Activated naive CD8-positive, alpha-beta T cell treated with anti-CD3 and anti-CD28 coated beads for 36 hours (primary cell): ENCODE results near the gene RNF4. TPM values are rescaled to one million over a fixed set of nuclear protein-coding genes. Genes with fewer than 3 reads are reported as not detected.
A peak's percentile ranks its signal among the peaks of the same experiment; 100 is the strongest.
"Not testable (repeated sequence)": the region's sequence is repeated elsewhere in the genome, so short reads cannot be mapped to it uniquely, and the experiment has no call there.

Source experiments
- DNase-seq: peaks from one replicate; pipeline ENCODE4 v3.0.0; 2021
- H3K27ac Mint-ChIP-seq: one replicate; pipeline ENCODE4 v1.8.0; 2022; ENCODE audit warnings: mild to moderate bottlenecking, moderate library complexity, mixed read lengths
- H3K27me3 Mint-ChIP-seq: one replicate; pipeline ENCODE4 v1.8.0; 2022; ENCODE audit warnings: mild to moderate bottlenecking, mixed read lengths
- H3K36me3 Mint-ChIP-seq: one replicate; pipeline ENCODE4 v1.8.0; 2021; ENCODE audit warnings: mild to moderate bottlenecking, mixed read lengths
- H3K4me1 Mint-ChIP-seq: one replicate; pipeline ENCODE4 v1.8.0; 2021; ENCODE audit warnings: mixed read lengths
- H3K4me3 Mint-ChIP-seq: one replicate; pipeline ENCODE4 v1.8.0; 2022; ENCODE audit warnings: mild to moderate bottlenecking, moderate library complexity, mixed read lengths
- H3K9me3 Mint-ChIP-seq: one replicate; pipeline ENCODE4 v1.8.0; 2022; ENCODE audit warnings: mixed read lengths
- total RNA-seq, 2 experiments: library from RNA; stranded (reverse); gene quantifications; one replicate each; pipeline ENCODE4 v1.2.3, GENCODE V29; 2021

The RNF4 gene
- total RNA-seq, 2 experiments from 2014 or later = 93.3 to 94.5 TPM

GRCh38 chr4:2511645-2512131, 42.8 kb downstream of the RNF4 start:
- no peaks in the 10 kb centered on the region for H3K27me3 Mint-ChIP-seq
- no peak overlapping the region for H3K27ac Mint-ChIP-seq
- H3K4me3 Mint-ChIP-seq = no peak overlapping the region
- peaks cover 9% of the 10 kb centered on the region for H3K4me1 Mint-ChIP-seq
- DNase-seq = no peak
- H3K36me3 Mint-ChIP-seq = peaks cover 10% of the 10 kb centered on the region
- H3K9me3 Mint-ChIP-seq = no peaks in the 10 kb centered on the region

GRCh38 chr4:2512396-2513135, 43.7 kb downstream of the RNF4 start:
- H3K27ac Mint-ChIP-seq = peak overlapping the region; percentile 46
- peaks cover 9% of the 10 kb centered on the region for H3K36me3 Mint-ChIP-seq
- H3K9me3 Mint-ChIP-seq = no peaks in the 10 kb centered on the region
- no peak overlapping the region for H3K4me3 Mint-ChIP-seq
- H3K4me1 Mint-ChIP-seq = peaks cover 9% of the 10 kb centered on the region
- H3K27me3 Mint-ChIP-seq = no peaks in the 10 kb centered on the region
- DNase-seq = no peak

GRCh38 chr4:2514193-2514592, 45.3 kb downstream of the RNF4 start:
- H3K27me3 Mint-ChIP-seq, H3K9me3 Mint-ChIP-seq, H3K4me3 Mint-ChIP-seq, H3K27ac Mint-ChIP-seq, DNase-seq, H3K4me1 Mint-ChIP-seq: not testable (repeated sequence)
- H3K36me3 Mint-ChIP-seq = peaks cover 13% of the 10 kb centered on the region

DNA sequence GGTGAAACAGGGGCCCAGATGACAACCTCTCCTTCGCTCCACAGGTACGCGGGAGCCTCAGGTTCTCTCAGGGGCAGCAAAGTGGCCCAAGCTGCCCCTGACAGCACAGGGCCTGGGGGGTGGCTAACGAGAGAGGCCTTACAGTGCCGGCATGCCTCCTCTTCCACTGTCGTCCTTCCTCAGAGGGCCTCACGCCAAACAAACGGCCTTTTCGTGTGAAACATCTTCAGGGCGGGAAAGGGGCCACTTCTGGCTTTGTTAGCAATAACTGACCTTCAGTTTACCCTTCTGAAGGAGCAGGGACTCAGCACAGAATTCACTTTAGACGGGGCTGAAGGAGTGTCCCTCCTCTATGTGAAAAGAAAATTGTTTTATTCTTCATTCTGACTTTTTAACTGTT, 46.0 kb downstream of the RNF4 start:
- H3K4me1 Mint-ChIP-seq, H3K9me3 Mint-ChIP-seq, H3K27ac Mint-ChIP-seq, H3K4me3 Mint-ChIP-seq, H3K27me3 Mint-ChIP-seq, DNase-seq: not testable (repeated sequence)
- H3K36me3 Mint-ChIP-seq = peaks cover 15% of the 10 kb centered on the region

DNA sequence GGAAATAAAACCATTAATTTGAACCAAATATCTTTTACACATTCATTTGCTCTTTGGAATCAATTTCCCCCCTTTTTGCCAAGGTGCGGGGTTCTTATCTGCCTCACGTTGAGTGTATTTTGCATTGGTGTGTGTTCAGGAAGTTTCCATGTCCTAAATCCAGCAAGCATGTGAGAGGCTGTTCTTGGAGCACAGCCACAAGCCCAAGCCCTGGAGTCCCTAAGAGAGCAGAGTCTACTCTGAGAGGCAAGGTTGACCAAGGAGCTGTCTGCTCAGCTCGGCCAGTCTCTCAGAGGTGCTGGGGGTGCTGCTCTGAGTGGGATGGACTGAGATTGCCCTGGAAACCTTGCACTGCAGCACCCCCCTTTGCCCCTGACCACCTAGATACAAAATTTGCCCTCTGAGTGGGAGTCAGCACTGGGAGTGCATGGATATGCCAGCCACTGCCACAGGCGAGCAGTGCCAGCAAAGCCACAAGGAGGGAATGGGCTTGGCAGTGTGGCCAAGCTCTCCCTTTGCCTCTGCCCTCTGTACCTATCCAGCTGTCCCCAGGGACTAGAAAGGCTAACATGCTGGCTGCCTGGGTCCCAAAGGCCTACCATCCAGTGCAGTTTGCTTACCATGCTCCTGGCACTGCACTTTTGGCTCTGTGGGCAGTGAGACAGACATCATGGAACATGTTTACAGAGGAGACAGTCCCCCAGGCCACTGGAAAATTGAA, 47.1 kb downstream of the RNF4 start:
- DNase-seq = no peak
- Mint-ChIP-seq H3K4me3 (no peak overlapping the region), H3K27ac (peak overlapping the region; percentile 51), H3K9me3 (no peaks in the 10 kb centered on the region), H3K4me1 (peaks cover 2% of the 10 kb centered on the region), H3K27me3 (no peaks in the 10 kb centered on the region), H3K36me3 (peaks cover 16% of the 10 kb centered on the region)

- no peaks in the 10 kb centered on the region for H3K27me3 Mint-ChIP-seq
- no peak overlapping the region for H3K27ac Mint-ChIP-seq
- H3K36me3 Mint-ChIP-seq = peaks cover 16% of the 10 kb centered on the region
- H3K4me1 Mint-ChIP-seq = peaks cover 2% of the 10 kb centered on the region
- DNase-seq = no peak
- no peak overlapping the region for H3K4me3 Mint-ChIP-seq
- no peaks in the 10 kb centered on the region for H3K9me3 Mint-ChIP-seq
Observed at GRCh38 chr4:2516635-2517034, 47.7 kb downstream of the RNF4 start.

DNA sequence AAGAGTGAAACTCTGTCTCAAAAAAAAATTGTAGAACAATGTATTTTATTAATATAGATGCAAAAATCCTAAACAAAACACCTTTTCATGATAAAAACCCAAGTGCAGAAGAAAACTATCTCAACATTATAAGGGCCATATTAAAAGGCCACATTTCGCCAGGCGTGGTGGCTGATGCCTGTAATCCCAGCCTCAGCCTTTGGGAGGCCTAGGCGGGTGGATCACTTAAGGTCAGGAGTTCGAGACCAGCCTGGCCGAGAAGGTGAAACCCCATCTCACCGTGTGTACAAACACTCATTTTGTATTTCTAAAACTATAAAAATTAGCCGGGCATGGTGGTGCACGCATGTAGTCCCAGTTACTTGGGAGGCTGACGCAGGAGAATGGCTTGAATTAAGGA, 57.7 kb downstream of the RNF4 start:
- H3K9me3 Mint-ChIP-seq = no peaks in the 10 kb centered on the region
- H3K27ac Mint-ChIP-seq = no peak overlapping the region
- H3K27me3 Mint-ChIP-seq = no peaks in the 10 kb centered on the region
- no peak overlapping the region for H3K4me3 Mint-ChIP-seq
- no peak for DNase-seq
- no peaks in the 10 kb centered on the region for H3K4me1 Mint-ChIP-seq
- no peaks in the 10 kb centered on the region for H3K36me3 Mint-ChIP-seq

GRCh38 chr4:2534904-2535375, 66.0 kb downstream of the RNF4 start:
- DNase-seq = no peak
- Mint-ChIP-seq H3K36me3 (peaks cover 2% of the 10 kb centered on the region), H3K27ac (peak overlapping the region; percentile 96), H3K4me3 (peak overlapping the region; percentile 94), H3K27me3 (no peaks in the 10 kb centered on the region), H3K9me3 (no peaks in the 10 kb centered on the region), H3K4me1 (peaks cover 16% of the 10 kb centered on the region)

DNA sequence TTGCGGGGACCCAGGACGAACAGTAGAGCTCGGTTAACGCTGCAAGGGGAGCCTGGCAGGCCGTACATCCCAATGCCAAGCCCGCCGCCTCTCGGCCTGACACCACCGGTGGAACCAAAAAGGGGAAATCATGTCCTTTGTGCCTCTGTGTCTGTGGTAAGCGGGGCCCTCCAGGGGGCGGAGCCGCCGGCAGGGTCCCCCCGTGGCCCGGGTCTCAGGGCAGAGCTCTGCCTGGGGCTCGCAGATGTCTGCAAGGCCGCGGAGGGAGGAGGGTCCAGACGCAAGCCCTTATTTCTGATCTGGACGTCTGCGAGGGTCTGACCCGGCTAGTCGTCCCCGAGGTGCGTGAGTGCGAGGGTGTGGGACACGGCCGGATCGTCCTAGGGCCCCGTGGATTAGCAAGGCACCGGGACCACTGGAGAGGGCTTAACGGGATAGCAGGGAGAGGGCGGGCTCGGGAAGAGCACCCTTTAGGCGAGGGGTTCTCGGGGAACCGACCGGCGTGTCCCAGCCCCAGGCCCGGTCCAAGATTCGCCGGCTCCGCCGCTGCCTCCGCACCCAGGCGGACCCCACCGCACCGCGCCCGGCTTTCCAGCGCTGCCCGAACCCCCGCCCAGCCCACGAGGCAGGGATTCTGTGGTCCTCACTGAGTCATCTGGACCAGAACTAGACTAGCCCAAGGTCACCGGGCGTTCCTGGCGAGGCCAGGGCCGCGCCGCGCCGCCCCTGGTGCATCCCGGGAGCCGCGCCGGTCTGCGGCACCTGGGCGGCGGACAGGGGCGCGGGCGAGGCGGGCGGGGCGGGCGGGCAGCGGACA, 66.7 kb downstream of the RNF4 start:
- H3K36me3 Mint-ChIP-seq = peaks cover 2% of the 10 kb centered on the region
- peak; percentile 72 for DNase-seq
- no peaks in the 10 kb centered on the region for H3K27me3 Mint-ChIP-seq
- H3K4me1 Mint-ChIP-seq = peaks cover 16% of the 10 kb centered on the region
- no peaks in the 10 kb centered on the region for H3K9me3 Mint-ChIP-seq
- peak overlapping the region; percentile 96 for H3K27ac Mint-ChIP-seq
- peak overlapping the region; percentile 94 for H3K4me3 Mint-ChIP-seq

- no peaks in the 10 kb centered on the region for H3K9me3 Mint-ChIP-seq
- peak within 1 kb of the TSS; percentile 96 for H3K27ac Mint-ChIP-seq
- no peaks in the 10 kb centered on the region for H3K27me3 Mint-ChIP-seq
- H3K4me3 Mint-ChIP-seq = peak within 1 kb of the TSS; percentile 94
- peaks cover 16% of the 10 kb centered on the region for H3K4me1 Mint-ChIP-seq
- peaks cover 4% of the 10 kb centered on the region for H3K36me3 Mint-ChIP-seq
- peak; percentile 100 for DNase-seq
Observed at GRCh38 chr4:2536193-2537010, 67.5 kb downstream of the RNF4 start, which contains the start of gene FAM193A. Gene FAM193A (plus strand): TSS chr4:2536647. CDS start chr4:2536916, 269 bp downstream.

GRCh38 chr4:2537011-2537830, 68.3 kb downstream of the RNF4 start:
- Mint-ChIP-seq H3K27ac (peak overlapping the region; percentile 75), H3K4me1 (peaks cover 21% of the 10 kb centered on the region), H3K36me3 (peaks cover 4% of the 10 kb centered on the region), H3K4me3 (peak overlapping the region; percentile 88), H3K9me3 (no peaks in the 10 kb centered on the region), H3K27me3 (no peaks in the 10 kb centered on the region)
- peak; percentile 70 for DNase-seq

- DNase-seq, H3K9me3 Mint-ChIP-seq, H3K27ac Mint-ChIP-seq, H3K36me3 Mint-ChIP-seq, H3K27me3 Mint-ChIP-seq, H3K4me3 Mint-ChIP-seq: not testable (repeated sequence)
- peaks cover 22% of the 10 kb centered on the region for H3K4me1 Mint-ChIP-seq
Observed at GRCh38 chr4:2543580-2544191, 74.8 kb downstream of the RNF4 start.

GRCh38 chr4:2545321-2546013, 76.6 kb downstream of the RNF4 start:
- Mint-ChIP-seq H3K4me1 (peaks cover 16% of the 10 kb centered on the region), H3K9me3 (peaks cover 4% of the 10 kb centered on the region), H3K36me3 (peaks cover 9% of the 10 kb centered on the region), H3K27me3 (no peaks in the 10 kb centered on the region), H3K27ac (no peak overlapping the region), H3K4me3 (no peak overlapping the region)
- DNase-seq = no peak
